ENCODE results near the gene NCOA3.

Gene NCOA3

GRCh38 chr20:47557791-47558190 is 56.1 kb downstream of the NCOA3 start:
- peak; percentile 14 for DNase-seq (ENCODE audit: low read depth)
- Histone ChIP-seq H3K9me3 (ENCODE audit: control insufficient read depth, low read length) (peaks cover 3% of the 10 kb centered on the region), H3K4me1 (ENCODE audit: control insufficient read depth, insufficient read depth, low read length) (peaks cover 25% of the 10 kb centered on the region), H3K27me3 (replicated peaks; ENCODE audit: control insufficient read depth, insufficient read depth, low read length) (no peaks in the 10 kb centered on the region), H3K4me3 (ENCODE audit: low read length) (no peak overlapping the region), H3K9ac (ENCODE audit: low read length) (no peak overlapping the region), H3K36me3 (ENCODE audit: control insufficient read depth, insufficient read depth, low read length, severe bottlenecking) (no peaks in the 10 kb centered on the region)

- peak; percentile 31 for DNase-seq (ENCODE audit: low read depth)
- peaks cover 3% of the 10 kb centered on the region for H3K9me3 ChIP-seq (ENCODE audit: control insufficient read depth, low read length)
- no peak overlapping the region for H3K9ac ChIP-seq (ENCODE audit: low read length)
- peaks cover 25% of the 10 kb centered on the region for H3K4me1 ChIP-seq (ENCODE audit: control insufficient read depth, insufficient read depth, low read length)
- no peaks in the 10 kb centered on the region for H3K36me3 ChIP-seq (ENCODE audit: control insufficient read depth, insufficient read depth, low read length, severe bottlenecking)
- no peaks in the 10 kb centered on the region for H3K27me3 ChIP-seq (replicated peaks; ENCODE audit: control insufficient read depth, insufficient read depth, low read length)
- H3K4me3 ChIP-seq (ENCODE audit: low read length) = no peak overlapping the region
Observed at GRCh38 chr20:47558295-47559066, 56.8 kb downstream of the NCOA3 start.

GRCh38 chr20:47559141-47559540 is 57.5 kb downstream of the NCOA3 start:
- peak; percentile 19 for DNase-seq (ENCODE audit: low read depth)
- no peaks in the 10 kb centered on the region for H3K36me3 ChIP-seq (ENCODE audit: control insufficient read depth, insufficient read depth, low read length, severe bottlenecking)
- no peaks in the 10 kb centered on the region for H3K27me3 ChIP-seq (replicated peaks; ENCODE audit: control insufficient read depth, insufficient read depth, low read length)
- H3K9ac ChIP-seq (ENCODE audit: low read length) = no peak overlapping the region
- peaks cover 25% of the 10 kb centered on the region for H3K4me1 ChIP-seq (ENCODE audit: control insufficient read depth, insufficient read depth, low read length)
- H3K9me3 ChIP-seq (ENCODE audit: control insufficient read depth, low read length) = peaks cover 3% of the 10 kb centered on the region
- H3K4me3 ChIP-seq (ENCODE audit: low read length) = no peak overlapping the region

GRCh38 chr20:47561180-47561579 is 59.5 kb downstream of the NCOA3 start:
- no peak overlapping the region for H3K4me3 ChIP-seq (ENCODE audit: low read length)
- peaks cover 25% of the 10 kb centered on the region for H3K4me1 ChIP-seq (ENCODE audit: control insufficient read depth, insufficient read depth, low read length)
- H3K9ac ChIP-seq (ENCODE audit: low read length) = no peak overlapping the region
- peak; percentile 68 for DNase-seq (ENCODE audit: low read depth)
- H3K36me3 ChIP-seq (ENCODE audit: control insufficient read depth, insufficient read depth, low read length, severe bottlenecking) = no peaks in the 10 kb centered on the region
- no peaks in the 10 kb centered on the region for H3K9me3 ChIP-seq (ENCODE audit: control insufficient read depth, low read length)
- no peaks in the 10 kb centered on the region for H3K27me3 ChIP-seq (replicated peaks; ENCODE audit: control insufficient read depth, insufficient read depth, low read length)

GRCh38 chr20:47561603-47562583 is 60.2 kb downstream of the NCOA3 start:
- Histone ChIP-seq H3K4me1 (ENCODE audit: control insufficient read depth, insufficient read depth, low read length) (peaks cover 25% of the 10 kb centered on the region), H3K9me3 (ENCODE audit: control insufficient read depth, low read length) (no peaks in the 10 kb centered on the region), H3K36me3 (ENCODE audit: control insufficient read depth, insufficient read depth, low read length, severe bottlenecking) (no peaks in the 10 kb centered on the region), H3K27me3 (replicated peaks; ENCODE audit: control insufficient read depth, insufficient read depth, low read length) (no peaks in the 10 kb centered on the region), H3K4me3 (ENCODE audit: low read length) (no peak overlapping the region), H3K9ac (ENCODE audit: low read length) (no peak overlapping the region)
- no peak for DNase-seq (ENCODE audit: low read depth)

GRCh38 chr20:47566269-47566668 is 64.6 kb downstream of the NCOA3 start:
- Histone ChIP-seq H3K9me3 (ENCODE audit: control insufficient read depth, low read length) (no peaks in the 10 kb centered on the region), H3K4me3 (ENCODE audit: low read length) (no peak overlapping the region), H3K9ac (ENCODE audit: low read length) (no peak overlapping the region), H3K36me3 (ENCODE audit: control insufficient read depth, insufficient read depth, low read length, severe bottlenecking) (no peaks in the 10 kb centered on the region), H3K4me1 (ENCODE audit: control insufficient read depth, insufficient read depth, low read length) (peaks cover 22% of the 10 kb centered on the region), H3K27me3 (replicated peaks; ENCODE audit: control insufficient read depth, insufficient read depth, low read length) (no peaks in the 10 kb centered on the region)
- no peak for DNase-seq (ENCODE audit: low read depth)

GRCh38 chr20:47568019-47568418 is 66.3 kb downstream of the NCOA3 start:
- H3K27me3 ChIP-seq (replicated peaks; ENCODE audit: control insufficient read depth, insufficient read depth, low read length) = no peaks in the 10 kb centered on the region
- H3K9me3 ChIP-seq (ENCODE audit: control insufficient read depth, low read length) = peaks cover 5% of the 10 kb centered on the region
- DNase-seq (ENCODE audit: low read depth) = peak; percentile 85
- H3K4me1 ChIP-seq (ENCODE audit: control insufficient read depth, insufficient read depth, low read length) = peaks cover 11% of the 10 kb centered on the region
- H3K4me3 ChIP-seq (ENCODE audit: low read length) = no peak overlapping the region
- H3K9ac ChIP-seq (ENCODE audit: low read length) = no peak overlapping the region
- H3K36me3 ChIP-seq (ENCODE audit: control insufficient read depth, insufficient read depth, low read length, severe bottlenecking) = peaks cover 6% of the 10 kb centered on the region

- Histone ChIP-seq H3K9me3 (ENCODE audit: control insufficient read depth, low read length) (peaks cover 5% of the 10 kb centered on the region), H3K36me3 (ENCODE audit: control insufficient read depth, insufficient read depth, low read length, severe bottlenecking) (peaks cover 6% of the 10 kb centered on the region), H3K4me1 (ENCODE audit: control insufficient read depth, insufficient read depth, low read length) (peaks cover 11% of the 10 kb centered on the region), H3K4me3 (ENCODE audit: low read length) (no peak overlapping the region), H3K27me3 (replicated peaks; ENCODE audit: control insufficient read depth, insufficient read depth, low read length) (no peaks in the 10 kb centered on the region), H3K9ac (ENCODE audit: low read length) (no peak overlapping the region)
- DNase-seq (ENCODE audit: low read depth) = no peak
Observed at GRCh38 chr20:47568837-47569410, 67.2 kb downstream of the NCOA3 start.

- Histone ChIP-seq H3K9me3 (ENCODE audit: control insufficient read depth, low read length) (peaks cover 5% of the 10 kb centered on the region), H3K4me1 (ENCODE audit: control insufficient read depth, insufficient read depth, low read length) (peaks cover 27% of the 10 kb centered on the region), H3K36me3 (ENCODE audit: control insufficient read depth, insufficient read depth, low read length, severe bottlenecking) (peaks cover 6% of the 10 kb centered on the region), H3K9ac (ENCODE audit: low read length) (no peak overlapping the region), H3K4me3 (ENCODE audit: low read length) (no peak overlapping the region), H3K27me3 (replicated peaks; ENCODE audit: control insufficient read depth, insufficient read depth, low read length) (no peaks in the 10 kb centered on the region)
- DNase-seq (ENCODE audit: low read depth) = no peak
Observed at GRCh38 chr20:47571426-47571825, 69.7 kb downstream of the NCOA3 start.

- Histone ChIP-seq H3K9ac (ENCODE audit: low read length) (no peak overlapping the region), H3K4me1 (ENCODE audit: control insufficient read depth, insufficient read depth, low read length) (peaks cover 34% of the 10 kb centered on the region), H3K36me3 (ENCODE audit: control insufficient read depth, insufficient read depth, low read length, severe bottlenecking) (peaks cover 6% of the 10 kb centered on the region), H3K27me3 (replicated peaks; ENCODE audit: control insufficient read depth, insufficient read depth, low read length) (no peaks in the 10 kb centered on the region), H3K4me3 (ENCODE audit: low read length) (no peak overlapping the region), H3K9me3 (ENCODE audit: control insufficient read depth, low read length) (peaks cover 5% of the 10 kb centered on the region)
- no peak for DNase-seq (ENCODE audit: low read depth)
Observed at GRCh38 chr20:47572105-47572729, 70.5 kb downstream of the NCOA3 start.

GRCh38 chr20:47573559-47573958 is 71.9 kb downstream of the NCOA3 start:
- H3K4me1 ChIP-seq (ENCODE audit: control insufficient read depth, insufficient read depth, low read length) = peaks cover 34% of the 10 kb centered on the region
- no peak for DNase-seq (ENCODE audit: low read depth)
- no peak overlapping the region for H3K9ac ChIP-seq (ENCODE audit: low read length)
- H3K9me3 ChIP-seq (ENCODE audit: control insufficient read depth, low read length) = peaks cover 5% of the 10 kb centered on the region
- H3K36me3 ChIP-seq (ENCODE audit: control insufficient read depth, insufficient read depth, low read length, severe bottlenecking) = peaks cover 6% of the 10 kb centered on the region
- no peak overlapping the region for H3K4me3 ChIP-seq (ENCODE audit: low read length)
- no peaks in the 10 kb centered on the region for H3K27me3 ChIP-seq (replicated peaks; ENCODE audit: control insufficient read depth, insufficient read depth, low read length)

Measured in adipocyte (in vitro differentiated cells).